Neuronal stem cell (in vitro differentiated cells): ENCODE measurements around the gene RSPH10B. TPM values are rescaled to one million over a fixed set of nuclear protein-coding genes. Genes with fewer than 3 reads are reported as not detected.
"Not testable (repeated sequence)": the region's sequence is repeated elsewhere in the genome, so short reads cannot be mapped to it uniquely, and the experiment has no call there.

Source experiments
- DNase-seq: peaks from one replicate; pipeline ENCODE4 v3.0.0-alpha.2; 2013; ENCODE audit warnings: low spot score
- H2AFZ ChIP-seq: one replicate; pipeline ENCODE4 v1.6.1; 2013; ENCODE audit warnings: mild to moderate bottlenecking, low read length, inconsistent platforms
- H2AK5ac ChIP-seq: 2 replicates; pipeline ENCODE4 v1.6.1; 2013; ENCODE audit warnings: low read depth, mild to moderate bottlenecking, inconsistent platforms, low read length, moderate library complexity, mixed read lengths
- H2BK120ac ChIP-seq: 2 replicates; pipeline ENCODE4 v1.6.1; 2013; ENCODE audit warnings: low read depth, mild to moderate bottlenecking, inconsistent platforms, low read length, moderate library complexity, mixed read lengths
- H2BK12ac ChIP-seq: one replicate; pipeline ENCODE4 v1.6.1; 2013; ENCODE audit warnings: low read length, inconsistent platforms
- H2BK15ac ChIP-seq: 2 replicates; pipeline ENCODE4 v1.6.1; 2013; ENCODE audit warnings: mild to moderate bottlenecking, low read length, inconsistent platforms, mixed read lengths
- H2BK5ac ChIP-seq: one replicate; pipeline ENCODE4 v1.6.1; 2013; ENCODE audit warnings: inconsistent platforms, mild to moderate bottlenecking, low read length, moderate library complexity
- H3K14ac ChIP-seq: one replicate; pipeline ENCODE4 v1.6.1; 2013; ENCODE audit warnings: low read length, inconsistent platforms
- H3K18ac ChIP-seq: 2 replicates; pipeline ENCODE4 v1.6.1; 2013; ENCODE audit warnings: low read length, inconsistent platforms
- H3K23ac ChIP-seq: 2 replicates; pipeline ENCODE4 v1.6.1; 2013; ENCODE audit warnings: low read depth, mild to moderate bottlenecking, mixed read lengths, low read length, inconsistent platforms; ENCODE audit not compliant: poor library complexity
- H3K27ac ChIP-seq: replicated peaks from 3 replicates; pipeline ENCODE4 v1.5.1; 2013; ENCODE audit warnings: low read length, inconsistent platforms
- H3K27me3 ChIP-seq, 3 experiments: 2 replicates each; pipeline ENCODE4 v1.6.1; 2013; ENCODE audit warnings: low read length in 3 of 3, mild to moderate bottlenecking in 2 of 3, inconsistent platforms in 1 of 3, low read depth in 1 of 3, mixed read lengths in 1 of 3, moderate library complexity in 1 of 3; ENCODE audit not compliant: control insufficient read depth in 3 of 3, insufficient read depth in 3 of 3
- H3K36me3 ChIP-seq, 2 donors: replicated peaks in 1 of 2; 2 replicates each; pipeline ENCODE4 v1.6.1; 2013; ENCODE audit warnings: low read length in 2 of 2; ENCODE audit not compliant: control insufficient read depth in 2 of 2, insufficient read depth in 2 of 2
- H3K4ac ChIP-seq: 2 replicates; pipeline ENCODE4 v1.6.1; 2013; ENCODE audit warnings: inconsistent platforms, mild to moderate bottlenecking, low read length, moderate library complexity
- H3K4me1 ChIP-seq, 2 donors: 1 replicate in 1 of 2; 2 replicates in 1 of 2; pipeline ENCODE4 v1.6.1; 2013; ENCODE audit warnings: low read length in 2 of 2, low read depth in 1 of 2; ENCODE audit not compliant: control insufficient read depth in 2 of 2, insufficient read depth in 1 of 2
- H3K4me2 ChIP-seq: one replicate; pipeline ENCODE4 v1.6.1; 2013; ENCODE audit warnings: mild to moderate bottlenecking, low read length, inconsistent platforms; ENCODE audit not compliant: insufficient read depth, poor library complexity, severe bottlenecking
- H3K4me3 ChIP-seq, 2 donors: 2 replicates each; pipeline ENCODE4 v1.5.1; 2013; ENCODE audit warnings: low read length in 2 of 2, mild to moderate bottlenecking in 2 of 2, inconsistent platforms in 1 of 2, moderate library complexity in 1 of 2
- H3K79me1 ChIP-seq: one replicate; pipeline ENCODE4 v1.6.1; 2013; ENCODE audit warnings: low read depth, mild to moderate bottlenecking, inconsistent platforms, low read length, moderate library complexity
- H3K9ac ChIP-seq: one replicate; pipeline ENCODE4 v1.6.1; 2013; ENCODE audit warnings: mild to moderate bottlenecking, low read depth, low read length, inconsistent platforms; ENCODE audit not compliant: poor library complexity
- H3K9me3 ChIP-seq, 2 donors: replicated peaks in 1 of 2; 2 replicates each; pipeline versions ENCODE3 to v1.6.1; 2013; ENCODE audit warnings: low read length in 2 of 2, mild to moderate bottlenecking in 2 of 2, inconsistent platforms in 1 of 2, low read depth in 1 of 2, mixed read lengths in 1 of 2, moderate library complexity in 1 of 2; ENCODE audit not compliant: control insufficient read depth in 2 of 2, insufficient read depth in 1 of 2
- H4K8ac ChIP-seq: one replicate; pipeline ENCODE4 v1.6.1; 2013; ENCODE audit warnings: low read depth, mild to moderate bottlenecking, inconsistent platforms, low read length, moderate library complexity
- H4K91ac ChIP-seq: one replicate; pipeline ENCODE4 v1.6.1; 2013; ENCODE audit warnings: low read length, low read depth, mild to moderate bottlenecking, inconsistent platforms; ENCODE audit not compliant: poor library complexity
- WGBS, 2 donors: extraction: QIAGEN DNeasy Blood & Tissue Kit; methylation state at CpG; one replicate each; pipeline ENCODE4 v1.1.7; 2013; ENCODE audit warnings: missing lambda C conversion rate in 2 of 2, mixed read lengths in 1 of 2; ENCODE audit not compliant: insufficient read length in 2 of 2, insufficient replicate concordance in 1 of 2; ENCODE audit errors: extremely low coverage in 2 of 2; 5-methylcytosine and 5-hydroxymethylcytosine counted together
- polyA plus RNA-seq, 2 experiments: library from polyadenylated mRNA; stranded (reverse); fragments of 200-250 nt; gene quantifications; one replicate each; pipeline ENCODE4 v1.2.3, GENCODE V29; 2013

The RSPH10B gene
- 0.08 TPM for polyA plus RNA-seq (2013, experiment 1 of 2)
- 0.22 TPM for polyA plus RNA-seq (2013, experiment 2 of 2)

DNA sequence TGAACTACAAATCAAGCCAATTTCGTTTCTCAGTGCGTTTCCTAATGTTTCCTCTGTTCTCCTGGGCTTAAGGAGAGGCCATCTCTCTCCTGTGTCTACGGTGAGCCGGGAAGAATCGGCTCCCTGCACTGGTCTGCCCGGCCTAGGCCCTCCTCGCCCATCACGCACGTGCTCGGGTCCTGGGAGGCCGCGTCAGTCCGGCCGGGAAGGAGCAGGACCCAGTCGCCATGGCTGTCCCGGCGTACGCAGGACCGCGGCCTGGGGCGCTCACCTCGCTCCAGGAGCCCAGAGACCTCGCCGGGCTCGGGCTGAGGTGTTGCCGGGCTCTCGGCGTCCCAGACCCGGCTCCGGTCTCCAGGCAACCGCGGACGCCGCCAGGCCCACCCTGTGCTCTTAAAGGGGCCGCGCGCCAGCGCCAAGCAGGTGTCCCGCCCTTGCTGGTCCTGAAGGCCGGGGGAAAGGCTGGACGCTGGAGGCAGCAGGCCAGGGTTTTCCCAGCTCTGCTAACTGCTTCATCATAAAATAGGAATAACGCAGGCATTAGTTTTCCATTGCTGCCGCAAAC, at the start of gene RSPH10B:
RSPH10B (minus strand) TSS at position 343 of the 565 bp plus-strand sequence. CDS start 3,573 bp downstream, outside the sequence.
- WGBS, 2 donors: no CpG with 5 or more reads among the region's 43 CpGs
- H3K4me1 ChIP-seq, H2AFZ ChIP-seq, H3K9ac ChIP-seq, H3K18ac ChIP-seq, H3K4ac ChIP-seq, H3K23ac ChIP-seq, H3K79me1 ChIP-seq, H2AK5ac ChIP-seq, DNase-seq, H2BK5ac ChIP-seq, H3K4me3 ChIP-seq, H2BK120ac ChIP-seq, H2BK15ac ChIP-seq, H3K27ac ChIP-seq, H3K36me3 ChIP-seq, H3K27me3 ChIP-seq, H3K9me3 ChIP-seq, H2BK12ac ChIP-seq, H4K91ac ChIP-seq, H3K14ac ChIP-seq, H4K8ac ChIP-seq: not testable (repeated sequence)
- H3K4me2 ChIP-seq: peak within 1 kb of the TSS; percentile 18

- Histone ChIP-seq H3K14ac (no peak overlapping the region), H3K9ac (no peak overlapping the region), H3K27me3 (no peaks in the 10 kb centered on the region), H3K79me1 (peaks cover 2% of the 10 kb centered on the region), H3K36me3 (peaks cover 37 to 94% of the 10 kb centered on the region in 2 donors), H3K4ac (no peak overlapping the region), H3K4me2 (no peak overlapping the region), H3K4me1 (no peaks in the 10 kb centered on the region), H2BK15ac (no peak overlapping the region), H4K8ac (no peak overlapping the region), H2BK120ac (no peak overlapping the region), H4K91ac (no peak overlapping the region), H3K27ac (no peak overlapping the region), H2BK12ac (no peak overlapping the region), H3K18ac (no peak overlapping the region), H3K23ac (no peak overlapping the region), H3K4me3 (no peak overlapping the region), H2AFZ (no peak overlapping the region), H2AK5ac (no peak overlapping the region), H2BK5ac (no peak overlapping the region), H3K9me3 (no peaks in the 10 kb centered on the region)
- DNase-seq: no peak
- WGBS, 2 donors: no CpG with 5 or more reads among the region's 8 CpGs
These were observed 46.1 kb upstream of the RSPH10B start for GRCh38 chr7:6016653-6016966.

DNA sequence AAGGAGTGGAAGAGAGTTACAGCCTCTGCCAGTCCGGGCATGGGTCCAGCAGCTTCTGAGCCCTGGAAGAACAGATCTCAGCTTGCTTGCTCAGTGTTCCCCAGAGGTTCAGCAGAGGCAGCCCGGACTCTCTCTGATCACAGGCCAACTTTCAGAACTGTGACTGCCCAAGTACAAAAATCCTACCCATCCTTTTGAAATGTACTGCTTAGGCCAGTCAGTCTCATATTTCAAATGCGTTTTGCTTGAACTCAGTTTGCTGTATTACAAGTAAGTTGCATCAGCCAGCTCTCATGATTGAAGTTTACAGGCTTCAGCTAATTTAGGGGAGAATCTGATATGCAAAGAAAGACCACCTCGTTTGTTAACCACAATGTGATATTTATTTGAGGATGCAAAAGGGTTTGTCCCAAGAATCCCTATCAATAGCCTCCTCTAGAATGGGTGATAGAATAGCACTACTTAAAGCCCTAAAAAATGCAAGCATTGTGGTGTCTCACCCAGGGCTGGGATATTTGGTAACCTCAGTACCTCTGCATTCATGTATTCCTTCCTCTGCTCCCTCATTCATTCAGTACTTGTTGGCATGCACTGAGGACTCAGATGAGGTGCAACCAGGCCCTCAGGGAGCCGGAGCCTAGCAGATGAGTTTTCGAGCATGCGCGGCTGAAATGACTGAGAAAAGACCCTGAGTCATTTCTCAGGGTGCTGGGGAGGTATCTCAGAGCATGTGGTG, 45.6 kb upstream of the RSPH10B start:
- Histone ChIP-seq H3K27ac (no peak overlapping the region), H3K4me2 (no peak overlapping the region), H2BK5ac (no peak overlapping the region), H3K4me3 (no peak overlapping the region), H3K9me3 (no peaks in the 10 kb centered on the region), H3K18ac (no peak overlapping the region), H3K23ac (no peak overlapping the region), H3K36me3 (peaks cover 34 to 94% of the 10 kb centered on the region in 2 donors), H3K79me1 (peaks cover 2% of the 10 kb centered on the region), H3K14ac (no peak overlapping the region), H3K4ac (no peak overlapping the region), H2AFZ (no peak overlapping the region), H2BK15ac (no peak overlapping the region), H3K27me3 (no peaks in the 10 kb centered on the region), H4K91ac (no peak overlapping the region), H4K8ac (no peak overlapping the region), H2BK120ac (no peak overlapping the region), H2BK12ac (no peak overlapping the region), H3K4me1 (no peaks in the 10 kb centered on the region), H2AK5ac (no peak overlapping the region), H3K9ac (no peak overlapping the region)
- no CpG with 5 or more reads among the region's 8 CpGs for WGBS, 2 donors
- DNase-seq: no peak

- no peaks in the 10 kb centered on the region for H3K27me3 ChIP-seq
- no peak overlapping the region for H2BK15ac ChIP-seq
- no peak overlapping the region for H3K4ac ChIP-seq
- H3K9me3 ChIP-seq: no peaks in the 10 kb centered on the region
- H2BK5ac ChIP-seq: no peak overlapping the region
- no peak overlapping the region for H3K9ac ChIP-seq
- H2AK5ac ChIP-seq: no peak overlapping the region
- H2BK12ac ChIP-seq: no peak overlapping the region
- H3K27ac ChIP-seq: no peak overlapping the region
- no peak overlapping the region for H3K23ac ChIP-seq
- no CpG with 5 or more reads among the region's 14 CpGs for WGBS, 2 donors
- peaks cover 21 to 66% of the 10 kb centered on the region in 2 donors for H3K36me3 ChIP-seq
- DNase-seq: no peak
- no peak overlapping the region for H3K18ac ChIP-seq
- no peaks in the 10 kb centered on the region for H3K4me1 ChIP-seq
- peaks cover 2% of the 10 kb centered on the region for H3K79me1 ChIP-seq
- H3K4me2 ChIP-seq: no peak overlapping the region
- no peak overlapping the region for H3K4me3 ChIP-seq
- H2BK120ac ChIP-seq: no peak overlapping the region
- H2AFZ ChIP-seq: no peak overlapping the region
- no peak overlapping the region for H3K14ac ChIP-seq
- no peak overlapping the region for H4K8ac ChIP-seq
- no peak overlapping the region for H4K91ac ChIP-seq
These were observed 42.0 kb upstream of the RSPH10B start for GRCh38 chr7:6012355-6013104.
